ENCODE measurements around the gene SCN4B.

Gene SCN4B

GRCh38 chr11:118132385-118133151 lies 20.1 kb downstream of the SCN4B start:
- H3K4me3 ChIP-seq (ENCODE audit: low read length) = no peak overlapping the region
- peak; percentile 46 for DNase-seq (ENCODE audit: low read depth)
- no peak for TF ChIP-seq CTCF (IDR thresholded peaks at IDR 0.05; ENCODE audit: insufficient read depth, low read depth, low read length, missing control alignments)

DNA sequence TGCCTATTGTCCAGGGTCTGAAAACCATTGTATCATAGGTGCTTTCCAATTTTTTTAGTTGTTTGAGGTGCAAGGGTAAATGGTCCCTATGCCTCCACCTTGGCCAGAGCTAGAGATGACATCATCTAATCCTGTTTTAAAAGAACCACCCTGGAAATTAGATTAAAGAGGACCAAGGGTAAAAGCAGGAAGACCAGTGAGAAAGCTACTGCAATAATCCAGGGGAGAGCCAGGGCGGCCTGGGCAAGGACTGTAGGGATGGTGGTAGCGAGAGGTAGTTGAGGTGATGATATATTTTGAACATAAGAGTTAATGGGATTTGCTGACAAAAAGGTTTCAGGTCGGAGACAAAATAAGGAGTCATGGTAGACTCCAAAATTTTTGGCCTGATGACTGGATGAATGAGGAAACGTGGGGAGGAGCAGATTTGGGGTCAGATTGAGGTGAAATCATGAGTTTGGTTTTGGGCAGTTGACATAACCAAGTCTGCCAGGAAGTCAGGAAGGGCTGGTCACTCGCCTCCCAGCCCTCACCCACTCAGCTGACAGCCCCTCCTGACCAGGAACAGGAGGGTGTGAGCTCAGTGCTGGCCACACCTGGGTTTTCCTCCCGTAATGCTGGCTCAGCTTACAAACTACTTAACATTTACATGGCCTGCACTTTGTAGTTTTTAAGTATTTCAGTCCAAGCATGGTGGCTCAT lies 23.0 kb downstream of the SCN4B start:
- no peak for DNase-seq (ENCODE audit: low read depth)
- H3K4me3 ChIP-seq (ENCODE audit: low read length) = no peak overlapping the region
- TF ChIP-seq CTCF (IDR thresholded peaks at IDR 0.05; ENCODE audit: insufficient read depth, low read depth, low read length, missing control alignments) = no peak

GRCh38 chr11:118128721-118129470 lies 23.7 kb downstream of the SCN4B start:
- no peak for DNase-seq (ENCODE audit: low read depth)
- no peak overlapping the region for H3K4me3 ChIP-seq (ENCODE audit: low read length)
- no peak for TF ChIP-seq CTCF (IDR thresholded peaks at IDR 0.05; ENCODE audit: insufficient read depth, low read depth, low read length, missing control alignments)

DNA sequence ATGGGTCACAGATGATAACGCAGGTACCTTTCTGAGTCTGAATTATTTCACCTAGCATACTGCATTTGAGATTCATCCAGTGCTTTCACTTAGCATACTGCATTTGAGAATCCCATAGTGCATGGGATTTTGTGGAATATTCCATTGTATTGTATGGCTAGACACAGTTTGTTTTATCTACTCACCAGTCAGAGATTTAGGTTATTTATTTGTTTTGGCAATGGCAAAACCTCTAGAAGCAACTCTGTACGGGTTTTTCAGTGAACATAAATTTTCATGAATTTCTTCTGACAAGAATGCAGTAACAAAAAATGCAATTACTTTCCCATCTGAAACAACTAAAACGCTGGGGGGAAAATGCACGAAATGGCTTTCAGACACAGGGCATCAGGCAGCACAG lies 24.3 kb downstream of the SCN4B start:
- TF ChIP-seq CTCF (IDR thresholded peaks at IDR 0.05; ENCODE audit: insufficient read depth, low read depth, low read length, missing control alignments) = no peak
- no peak overlapping the region for H3K4me3 ChIP-seq (ENCODE audit: low read length)
- DNase-seq (ENCODE audit: low read depth) = no peak

DNA sequence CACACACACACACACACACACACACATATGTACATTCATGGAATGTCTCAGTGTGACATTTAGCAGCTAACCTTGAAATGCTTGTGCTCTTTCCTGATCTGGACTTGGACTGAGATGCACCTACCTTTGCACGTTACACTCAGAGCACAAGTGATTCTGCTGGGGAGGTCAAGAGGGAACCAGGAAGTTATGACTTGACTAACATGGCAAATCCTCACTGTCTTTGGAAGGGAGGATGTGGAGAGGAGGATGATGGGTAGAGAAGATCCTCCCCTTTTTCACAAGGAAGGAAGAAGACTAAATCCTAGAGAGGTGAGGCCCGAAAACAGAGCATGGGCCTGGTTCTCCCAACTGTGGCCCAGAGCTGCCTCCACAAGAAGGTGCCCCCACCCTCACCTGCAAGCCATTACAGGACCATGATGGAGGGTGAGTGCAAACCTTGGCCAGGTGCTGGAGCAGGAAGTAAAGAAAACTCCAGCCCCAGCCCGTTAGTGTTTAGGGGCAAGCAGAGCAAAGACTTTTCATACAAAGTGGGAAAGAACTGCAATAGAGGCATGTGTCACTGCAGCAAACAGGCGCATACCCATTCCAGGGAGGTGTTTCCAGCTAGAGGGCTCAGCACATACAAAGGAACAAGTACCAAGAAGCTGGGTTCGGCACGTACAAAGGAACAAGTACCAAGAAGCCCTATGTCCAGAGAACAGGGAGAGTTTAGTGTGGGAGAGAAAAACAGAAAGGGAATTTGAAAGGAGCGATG lies 26.4 kb downstream of the SCN4B start:
- no peak for TF ChIP-seq CTCF (IDR thresholded peaks at IDR 0.05; ENCODE audit: insufficient read depth, low read depth, low read length, missing control alignments)
- DNase-seq (ENCODE audit: low read depth) = peak; percentile 52
- no peak overlapping the region for H3K4me3 ChIP-seq (ENCODE audit: low read length)

DNA sequence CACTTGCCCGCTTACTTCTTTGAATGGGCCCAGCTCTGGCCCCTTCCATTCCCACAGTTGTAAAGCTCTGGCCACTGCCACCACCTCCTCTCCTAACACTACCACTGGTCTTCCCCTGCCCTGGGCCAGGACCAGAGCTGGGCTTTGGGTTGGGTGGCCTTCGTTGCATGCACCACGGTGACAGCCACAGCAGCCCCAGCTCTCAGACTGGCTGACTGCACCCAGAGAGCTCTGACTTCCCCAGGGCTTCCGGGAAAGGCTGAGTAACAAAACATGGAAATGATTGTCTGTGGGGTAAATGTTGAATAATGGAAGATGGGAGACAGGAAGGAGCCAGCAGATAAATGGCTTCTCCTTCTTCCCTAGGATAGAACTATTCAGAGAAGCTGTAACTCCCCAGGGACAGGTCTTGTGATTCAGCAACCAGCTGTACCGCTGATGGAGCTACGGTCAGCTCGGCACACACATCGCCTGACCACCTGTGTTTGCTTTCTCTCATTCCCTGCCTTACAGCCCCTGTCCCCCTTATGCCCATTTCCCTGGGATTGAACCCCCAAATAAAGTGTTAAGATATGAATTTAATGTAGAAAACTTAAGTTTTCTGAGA lies 27.6 kb downstream of the SCN4B start:
- no peak overlapping the region for H3K4me3 ChIP-seq (ENCODE audit: low read length)
- no peak for DNase-seq (ENCODE audit: low read depth)
- TF ChIP-seq CTCF (IDR thresholded peaks at IDR 0.05; ENCODE audit: insufficient read depth, low read depth, low read length, missing control alignments) = no peak

Data from epithelial cell of esophagus (primary cell).